ENCODE measurements around the gene WDR45B. TPM values are rescaled to one million over a fixed set of nuclear protein-coding genes. Genes with fewer than 3 reads are reported as not detected.

The WDR45B gene
- total and polyA plus RNA-seq, 2 donors (not counting 3 experiments of a cell fraction or from before 2014, with no cell fraction given) = 62.0 to 76.7 TPM

DNA sequence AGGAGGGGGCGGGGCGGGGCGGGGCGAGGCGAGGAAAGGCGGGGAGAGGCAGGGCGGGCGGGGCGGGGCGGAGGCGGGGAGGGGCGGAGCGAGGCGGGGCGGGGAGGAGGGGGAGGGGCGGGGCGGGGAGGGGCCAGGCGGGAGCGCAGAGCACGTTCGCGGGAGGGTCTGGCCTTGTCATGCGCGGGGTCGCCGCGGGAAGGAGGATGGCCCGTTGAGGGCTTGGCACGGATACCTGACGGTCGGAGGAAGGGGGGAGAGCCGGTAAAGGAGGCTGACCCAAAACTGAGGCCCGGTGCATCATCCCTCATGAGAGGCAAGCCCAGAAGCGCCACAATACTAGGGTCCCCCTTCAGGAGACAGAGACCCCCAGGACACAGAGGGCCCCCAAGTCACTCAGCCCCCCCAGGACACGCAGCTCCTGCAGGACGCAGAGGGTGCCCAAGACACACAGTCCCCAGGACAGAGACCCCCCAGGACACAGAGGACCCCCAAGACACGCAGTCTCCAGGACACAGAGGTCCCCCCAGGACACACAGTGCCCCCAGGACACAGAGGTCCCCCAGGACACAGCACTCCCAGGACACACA is 593 bp upstream of the WDR45B start:
- Histone ChIP-seq H3K9me1 (replicated peaks; ENCODE audit: control insufficient read depth, extremely low read depth, insufficient read depth, low read length) (no peaks in the 10 kb centered on the region), H3K27ac (ENCODE audit: insufficient read depth, low read depth, low read length) (no peak overlapping the region), H3K27me3 (ENCODE audit: control insufficient read depth in 2 of 2, insufficient read depth in 2 of 2, low read length in 2 of 2) (no peaks in the 10 kb centered on the region), H2AFZ (ENCODE audit: low read depth, low read length) (peak overlapping the region; percentile 54), H3K79me2 (ENCODE audit: control insufficient read depth, insufficient read depth, low read length) (peaks cover 40% of the 10 kb centered on the region), H3K4me1 (ENCODE audit: control insufficient read depth, extremely low read depth, insufficient read depth, low read length) (peaks cover 6% of the 10 kb centered on the region), H4K20me1 (replicated peaks; ENCODE audit: control insufficient read depth, extremely low read depth, insufficient read depth, low read length) (peaks cover 2% of the 10 kb centered on the region), H3K36me3 (ENCODE audit: control insufficient read depth in 2 of 2, extremely low read depth in 1 of 2, insufficient read depth in 2 of 2, low read length in 2 of 2) (peaks cover 0 to 7% of the 10 kb centered on the region in 2 experiments), H3K9me3 (replicated peaks; ENCODE audit: control insufficient read depth, insufficient read depth, low read length) (no peaks in the 10 kb centered on the region), H3K9ac (replicated peaks; ENCODE audit: extremely low read depth, insufficient read depth, low read length) (no peak overlapping the region), H3K4me2 (ENCODE audit: insufficient read depth, low read length) (peak overlapping the region; percentile 57), H3K4me3 (replicated peaks in 1 of 3; ENCODE audit: insufficient read depth in 1 of 3, low read depth in 1 of 3, low read length in 3 of 3) (peak overlapping the region in 1 of 3 experiments; percentile 9)
- intact Hi-C loops (cut with micrococcal nuclease) = no loop called here
- FAIRE-seq = no peak
- POLR2A ChIA-PET = no interaction called here
- CTCF ChIA-PET = no interaction called here
- dilution Hi-C loops (cut with MboI; ENCODE audit: extremely low pct_ligation_motif_present, low sequenced_read_pairs) = no loop called here
- TF ChIP-seq JUN (IDR thresholded peaks at IDR 0.05; ENCODE audit: borderline replicate concordance, insufficient read depth, insufficient read length, low read depth) (no peak), POLR2A (IDR thresholded peaks at IDR 0.05; ENCODE audit: low read depth, low read length) (no peak), FOS (IDR thresholded peaks at IDR 0.05; ENCODE audit: borderline replicate concordance, insufficient read depth, low read length) (no peak), POLR2AphosphoS5 (IDR thresholded peaks at IDR 0.05; ENCODE audit: insufficient read depth, low read depth, low read length) (no peak), EZH2 (IDR thresholded peaks at IDR 0.05; ENCODE audit: borderline replicate concordance, low read depth, low read length, severe bottlenecking) (no peak), MYC (IDR thresholded peaks at IDR 0.05; ENCODE audit: low read depth, low read length) (no peak), GATA2 (IDR thresholded peaks at IDR 0.05; ENCODE audit: insufficient read depth, insufficient read length, low read depth, low read length) (no peak)
- TF ChIP-seq, protein P1, sequence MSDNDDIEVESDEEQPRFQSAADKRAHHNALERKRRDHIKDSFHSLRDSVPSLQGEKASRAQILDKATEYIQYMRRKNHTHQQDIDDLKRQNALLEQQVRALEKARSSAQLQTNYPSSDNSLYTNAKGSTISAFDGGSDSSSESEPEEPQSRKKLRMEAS (IDR thresholded peaks at IDR 0.05; ENCODE audit: insufficient read depth, insufficient read length) = no peak
- TF ChIP-seq, protein P2, sequence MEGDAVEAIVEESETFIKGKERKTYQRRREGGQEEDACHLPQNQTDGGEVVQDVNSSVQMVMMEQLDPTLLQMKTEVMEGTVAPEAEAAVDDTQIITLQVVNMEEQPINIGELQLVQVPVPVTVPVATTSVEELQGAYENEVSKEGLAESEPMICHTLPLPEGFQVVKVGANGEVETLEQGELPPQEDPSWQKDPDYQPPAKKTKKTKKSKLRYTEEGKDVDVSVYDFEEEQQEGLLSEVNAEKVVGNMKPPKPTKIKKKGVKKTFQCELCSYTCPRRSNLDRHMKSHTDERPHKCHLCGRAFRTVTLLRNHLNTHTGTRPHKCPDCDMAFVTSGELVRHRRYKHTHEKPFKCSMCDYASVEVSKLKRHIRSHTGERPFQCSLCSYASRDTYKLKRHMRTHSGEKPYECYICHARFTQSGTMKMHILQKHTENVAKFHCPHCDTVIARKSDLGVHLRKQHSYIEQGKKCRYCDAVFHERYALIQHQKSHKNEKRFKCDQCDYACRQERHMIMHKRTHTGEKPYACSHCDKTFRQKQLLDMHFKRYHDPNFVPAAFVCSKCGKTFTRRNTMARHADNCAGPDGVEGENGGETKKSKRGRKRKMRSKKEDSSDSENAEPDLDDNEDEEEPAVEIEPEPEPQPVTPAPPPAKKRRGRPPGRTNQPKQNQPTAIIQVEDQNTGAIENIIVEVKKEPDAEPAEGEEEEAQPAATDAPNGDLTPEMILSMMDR (IDR thresholded peaks at IDR 0.05; ENCODE audit: extremely low read depth in 1 of 2, insufficient read depth in 1 of 2, low read depth in 1 of 2, low read length in 2 of 2) = no peak
- BruUV-seq (replicated peaks) = no TSS peak
- DNase-seq (ENCODE audit: low read depth, low spot score) = no peak
